SHP77 (cell line): ENCODE data around the gene GRIN3B.
A peak's percentile ranks its signal among the peaks of the same experiment; 100 is the strongest.

ENCODE experiments used
- DNase-seq, 2 experiments: peaks; one replicate each; lab custom pipeline; 2025; lab: John Stamatoyannopoulos, UW

The GRIN3B gene

DNA sequence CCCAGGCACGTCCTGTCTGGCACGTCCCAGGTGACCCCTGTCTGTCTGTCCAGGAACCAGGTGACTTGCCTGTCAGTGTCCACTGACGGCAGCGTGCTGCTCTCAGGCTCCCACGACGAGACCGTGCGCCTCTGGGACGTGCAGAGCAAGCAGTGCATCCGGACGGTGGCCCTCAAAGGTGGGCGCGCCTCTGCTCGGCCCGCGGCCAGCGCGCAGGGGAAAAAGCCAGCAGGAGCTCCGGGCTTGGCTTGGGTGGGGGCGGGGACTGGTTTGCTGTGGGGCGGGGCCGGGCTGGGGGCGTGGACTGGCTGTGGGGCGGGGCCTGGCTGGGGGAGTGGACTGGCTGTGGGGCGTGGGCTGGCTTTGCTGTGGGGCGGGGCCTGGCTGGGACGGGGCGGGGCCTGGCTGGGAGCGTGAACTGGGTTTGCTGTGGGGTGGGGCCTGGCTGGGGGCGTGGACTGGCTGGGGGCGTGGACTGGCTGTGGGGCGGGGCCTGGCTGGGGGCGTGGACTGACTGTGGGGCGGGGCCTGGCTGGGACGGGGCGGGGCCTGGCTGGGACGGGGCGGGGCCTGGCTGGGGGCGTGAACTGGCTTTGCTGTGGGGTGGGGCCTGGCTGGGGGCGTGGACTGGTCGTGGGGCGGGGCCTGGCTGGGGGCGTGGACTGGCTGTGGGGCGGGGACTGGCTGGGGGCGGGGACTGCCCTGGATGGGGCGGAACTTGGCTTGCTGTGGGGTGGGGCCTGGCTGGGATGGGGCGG, 8.9 kb upstream of the GRIN3B start:
- no peak for DNase-seq

GRCh38 chr19:991932-992669, 8.1 kb upstream of the GRIN3B start:
- no peak for DNase-seq

DNA sequence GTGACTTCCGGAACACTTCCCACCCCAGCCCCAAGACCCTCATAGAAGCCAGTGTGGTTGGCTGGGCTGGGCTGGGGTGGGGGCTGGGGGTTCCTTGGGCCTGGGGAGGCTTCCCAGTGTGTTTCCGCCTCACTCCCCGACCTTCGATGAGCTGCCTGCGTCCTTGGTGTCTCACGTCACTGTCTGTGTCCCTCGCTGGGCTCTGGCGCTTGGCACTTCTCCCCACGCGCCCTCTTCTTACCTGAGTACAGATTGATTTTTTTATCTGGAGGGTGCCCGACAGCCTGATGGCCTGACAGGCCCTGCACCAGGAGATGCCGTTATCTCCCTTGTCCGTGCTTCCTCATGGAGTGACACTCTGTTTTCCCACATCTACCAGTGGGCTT, 7.6 kb upstream of the GRIN3B start:
- no peak for DNase-seq

- no peak for DNase-seq
Measured at GRCh38 chr19:993361-993830, 6.8 kb upstream of the GRIN3B start.

GRCh38 chr19:993831-994393, 6.3 kb upstream of the GRIN3B start:
- no peak for DNase-seq

DNA sequence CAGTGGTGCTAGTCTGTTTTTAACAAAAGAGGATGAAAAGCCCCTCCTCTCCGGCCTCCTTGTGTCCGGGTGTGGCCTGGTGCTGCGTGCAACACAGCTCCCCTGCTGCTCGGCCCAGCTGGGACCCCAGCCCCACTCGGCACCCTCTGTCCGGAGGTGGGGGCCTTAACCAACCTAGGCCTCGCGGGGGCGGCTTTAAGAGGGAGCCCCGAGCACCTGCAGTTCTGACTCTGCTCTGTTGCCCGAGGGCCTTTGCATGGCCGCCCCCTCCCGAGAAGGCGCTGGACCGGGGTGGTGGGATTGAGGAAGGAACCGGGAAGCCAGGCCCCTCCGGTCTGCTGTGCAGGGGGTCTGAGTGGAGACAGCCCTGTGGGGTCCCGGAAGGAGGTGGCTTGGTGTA, 5.7 kb upstream of the GRIN3B start:
- no peak for DNase-seq

- peak; percentile 63 to 82 for DNase-seq
Measured at GRCh38 chr19:995051-995827, 5.0 kb upstream of the GRIN3B start.

GRCh38 chr19:996051-996838, 4.0 kb upstream of the GRIN3B start:
- DNase-seq: peak; percentile 22 to 66

GRCh38 chr19:998064-998463, 2.2 kb upstream of the GRIN3B start:
- no peak for DNase-seq

- DNase-seq: no peak
Measured at GRCh38 chr19:999379-999719, 870 bp upstream of the GRIN3B start.

DNA sequence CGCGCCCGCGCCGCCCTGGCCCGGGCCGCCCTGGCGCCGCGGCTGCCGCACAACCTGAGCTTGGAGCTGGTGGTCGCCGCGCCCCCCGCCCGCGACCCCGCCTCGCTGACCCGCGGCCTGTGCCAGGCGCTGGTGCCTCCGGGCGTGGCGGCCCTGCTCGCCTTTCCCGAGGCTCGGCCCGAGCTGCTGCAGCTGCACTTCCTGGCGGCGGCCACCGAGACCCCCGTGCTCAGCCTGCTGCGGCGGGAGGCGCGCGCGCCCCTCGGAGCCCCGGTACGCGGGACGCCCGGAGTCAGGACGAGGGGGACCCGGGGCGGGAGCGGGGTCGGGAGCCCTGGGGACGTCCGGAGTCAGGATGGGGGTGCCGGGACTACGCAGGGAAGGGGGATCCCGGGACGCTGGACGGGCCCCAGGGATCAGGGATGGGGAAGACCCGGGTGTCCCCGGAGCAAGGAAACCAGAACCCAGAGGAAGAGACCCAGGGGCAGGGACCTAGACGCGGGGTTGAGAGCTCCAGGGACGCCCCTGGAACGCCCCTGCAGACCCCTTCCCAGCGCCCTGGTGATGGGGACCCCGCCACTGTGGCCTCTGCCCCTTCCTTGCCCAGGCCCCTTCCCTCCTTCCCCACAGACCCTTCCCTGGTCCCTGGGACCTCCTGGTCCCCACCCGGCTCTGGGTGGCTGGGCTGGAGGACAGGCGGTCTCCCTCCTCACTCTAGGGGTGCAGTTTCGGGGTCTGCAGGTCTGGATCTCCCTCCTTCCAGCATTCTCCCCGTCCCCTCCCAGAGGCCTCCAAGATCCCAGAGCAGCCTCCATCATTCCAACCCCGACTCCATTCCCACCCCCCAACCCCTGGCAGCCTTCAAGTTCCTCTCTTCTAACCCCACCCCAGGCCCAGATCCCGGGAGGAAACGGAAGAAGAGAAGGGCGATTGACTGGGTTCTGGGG, 645 bp downstream of the GRIN3B start:
- DNase-seq: no peak

DNA sequence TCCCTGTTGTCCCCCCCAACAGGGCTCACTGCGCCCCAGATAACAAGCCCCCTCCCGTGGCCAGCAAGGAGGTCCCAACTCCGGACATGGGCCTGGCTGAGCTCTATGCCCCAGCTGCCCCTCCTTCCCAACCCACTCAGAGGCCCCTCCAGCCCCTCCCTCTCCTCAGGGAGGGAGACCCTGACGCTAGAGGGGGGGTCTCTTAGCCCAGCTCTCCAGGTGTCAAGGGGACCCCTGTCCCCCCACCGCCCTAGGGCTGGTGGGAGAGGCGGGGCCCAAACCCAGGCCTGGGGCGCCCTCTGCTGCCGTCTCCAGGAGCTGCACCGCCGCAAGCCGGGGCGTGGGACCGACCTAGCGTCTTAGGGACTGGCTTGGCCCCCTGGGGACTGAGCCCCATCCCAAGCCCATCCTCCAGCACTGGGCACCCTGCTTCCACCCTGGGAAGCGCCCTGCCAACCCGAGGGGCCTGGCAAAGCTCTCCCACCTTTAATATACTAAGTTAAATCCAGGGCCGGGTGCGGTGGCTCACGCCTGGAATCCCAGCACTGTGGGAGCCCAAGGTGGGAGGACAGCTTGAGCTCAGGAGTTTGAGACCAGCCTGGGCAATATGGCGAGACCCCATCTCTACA, 1.4 kb downstream of the GRIN3B start:
- DNase-seq: no peak

- no peak for DNase-seq
Measured at GRCh38 chr19:1002600-1002999, 2.4 kb downstream of the GRIN3B start.

GRCh38 chr19:1003283-1003682, 3.1 kb downstream of the GRIN3B start:
- DNase-seq: no peak

GRCh38 chr19:1004204-1004802, 4.1 kb downstream of the GRIN3B start:
- DNase-seq: no peak

DNA sequence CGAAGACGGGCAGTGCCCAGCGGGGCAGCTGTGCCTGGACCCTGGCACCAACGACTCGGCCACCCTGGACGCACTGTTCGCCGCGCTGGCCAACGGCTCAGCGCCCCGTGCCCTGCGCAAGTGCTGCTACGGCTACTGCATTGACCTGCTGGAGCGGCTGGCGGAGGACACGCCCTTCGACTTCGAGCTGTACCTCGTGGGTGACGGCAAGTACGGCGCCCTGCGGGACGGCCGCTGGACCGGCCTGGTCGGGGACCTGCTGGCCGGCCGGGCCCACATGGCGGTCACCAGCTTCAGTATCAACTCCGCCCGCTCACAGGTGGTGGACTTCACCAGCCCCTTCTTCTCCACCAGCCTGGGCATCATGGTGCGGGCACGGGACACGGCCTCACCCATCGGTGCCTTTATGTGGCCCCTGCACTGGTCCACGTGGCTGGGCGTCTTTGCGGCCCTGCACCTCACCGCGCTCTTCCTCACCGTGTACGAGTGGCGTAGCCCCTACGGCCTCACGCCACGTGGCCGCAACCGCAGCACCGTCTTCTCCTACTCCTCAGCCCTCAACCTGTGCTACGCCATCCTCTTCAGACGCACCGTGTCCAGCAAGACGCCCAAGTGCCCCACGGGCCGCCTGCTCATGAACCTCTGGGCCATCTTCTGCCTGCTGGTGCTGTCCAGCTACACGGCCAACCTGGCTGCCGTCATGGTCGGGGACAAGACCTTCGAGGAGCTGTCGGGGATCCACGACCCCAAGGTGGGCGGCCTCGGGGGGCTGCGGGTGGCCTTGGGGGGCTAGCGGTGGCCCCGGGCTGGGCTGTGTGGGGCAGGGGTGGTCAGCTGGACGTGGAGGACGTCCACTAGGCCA, 4.8 kb downstream of the GRIN3B start:
- no peak for DNase-seq

DNA sequence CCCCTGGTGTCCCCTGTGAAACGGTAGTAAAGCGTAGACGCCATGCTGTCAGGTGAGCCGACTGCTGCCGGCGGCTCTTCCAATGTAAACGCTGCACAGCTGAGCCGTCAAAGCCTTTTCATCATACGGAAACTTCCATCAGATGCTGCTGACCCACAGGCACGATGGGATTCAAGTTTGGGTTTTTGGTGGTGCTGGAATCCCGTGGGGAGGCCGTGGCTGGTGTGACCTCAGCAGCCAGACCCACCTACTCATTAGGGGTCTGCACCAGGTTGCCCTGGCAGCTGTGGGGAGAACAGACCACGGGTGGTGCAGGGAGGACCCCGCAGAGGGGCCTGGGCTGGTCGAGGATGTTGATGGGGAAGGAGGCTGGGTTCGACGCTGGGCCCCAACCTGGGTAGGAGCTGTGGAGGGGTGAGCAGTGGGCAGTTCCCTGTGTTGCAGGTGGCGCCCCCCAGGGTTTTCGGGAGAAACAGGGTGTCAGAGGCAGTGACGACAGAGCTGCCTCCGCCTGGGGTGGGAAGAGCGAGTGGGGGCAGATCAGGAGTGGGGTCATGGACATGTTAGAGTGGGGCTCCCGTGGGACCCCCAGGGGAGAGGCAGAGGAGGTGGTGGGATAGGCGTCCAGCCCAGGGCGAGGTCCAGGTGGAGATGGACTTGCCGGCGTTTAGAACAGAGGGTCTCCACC, 6.6 kb downstream of the GRIN3B start:
- DNase-seq: no peak
